ENCODE results near the gene DAPP1.
"Not testable (repeated sequence)": the region's sequence is repeated elsewhere in the genome, so short reads cannot be mapped to it uniquely, and the experiment has no call there.

The DAPP1 gene, protein sequence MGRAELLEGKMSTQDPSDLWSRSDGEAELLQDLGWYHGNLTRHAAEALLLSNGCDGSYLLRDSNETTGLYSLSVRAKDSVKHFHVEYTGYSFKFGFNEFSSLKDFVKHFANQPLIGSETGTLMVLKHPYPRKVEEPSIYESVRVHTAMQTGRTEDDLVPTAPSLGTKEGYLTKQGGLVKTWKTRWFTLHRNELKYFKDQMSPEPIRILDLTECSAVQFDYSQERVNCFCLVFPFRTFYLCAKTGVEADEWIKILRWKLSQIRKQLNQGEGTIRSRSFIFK

DNA sequence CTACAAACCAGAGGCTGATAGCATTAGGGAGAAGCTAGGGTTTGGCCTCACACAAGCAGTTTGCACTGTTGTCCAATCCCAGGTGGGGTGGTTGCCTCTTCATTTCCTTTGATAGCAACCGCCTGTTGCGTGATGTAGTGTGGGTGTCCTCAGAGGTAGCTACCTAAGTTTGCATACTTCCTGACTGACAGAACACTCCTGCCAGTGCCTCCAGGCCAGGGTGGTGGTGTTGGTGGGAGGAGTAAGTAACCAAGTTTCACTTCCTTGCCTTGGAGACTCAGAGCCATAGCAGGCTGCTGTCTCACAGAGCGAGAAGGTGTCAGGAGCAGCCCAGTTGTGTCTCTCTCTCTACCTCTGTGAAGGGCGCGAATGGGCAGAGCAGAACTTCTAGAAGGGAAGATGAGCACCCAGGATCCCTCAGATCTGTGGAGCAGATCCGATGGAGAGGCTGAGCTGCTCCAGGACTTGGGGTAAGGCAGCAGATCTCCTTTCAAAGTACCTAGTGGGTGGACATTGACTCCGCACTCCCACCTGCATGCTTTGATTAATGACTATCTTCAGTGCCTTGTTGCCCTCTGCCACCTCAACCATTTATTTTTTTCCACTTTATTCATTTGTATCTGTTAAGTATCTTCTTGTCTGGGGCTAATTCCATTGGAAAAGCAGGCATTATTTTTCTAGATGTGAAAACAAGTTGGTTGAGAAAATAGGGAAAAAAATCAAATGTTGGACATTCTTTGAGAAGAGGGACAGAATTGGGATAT is at the start of gene DAPP1:
Gene DAPP1 (plus strand): TSS at position 283 of the 764 bp plus-strand sequence. CDS start 87 bp downstream, at position 370.
- DNase-seq (ENCODE audit: low spot score) = no peak

DNA sequence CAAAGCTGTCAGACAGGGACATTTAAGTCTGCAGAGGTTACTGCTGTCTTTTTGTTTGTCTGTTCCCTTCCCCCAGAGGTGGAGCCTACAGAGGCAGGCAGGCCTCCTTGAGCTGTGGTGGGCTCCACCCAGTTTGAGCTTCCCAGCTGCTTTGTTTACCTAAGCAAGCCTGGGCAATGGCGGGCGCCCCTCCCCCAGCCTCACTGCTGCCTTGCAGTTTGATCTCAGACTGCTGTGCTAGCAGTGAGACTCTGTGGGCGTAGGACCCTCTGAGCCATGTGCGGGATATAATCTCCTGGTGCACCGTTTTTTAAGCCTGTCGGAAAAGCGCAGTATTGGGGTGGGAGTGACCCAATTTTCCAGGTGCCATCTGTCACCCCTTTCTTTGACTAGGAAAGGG is 45.8 kb upstream of the DAPP1 start:
- not testable (repeated sequence) for DNase-seq (ENCODE audit: low spot score)

DNA sequence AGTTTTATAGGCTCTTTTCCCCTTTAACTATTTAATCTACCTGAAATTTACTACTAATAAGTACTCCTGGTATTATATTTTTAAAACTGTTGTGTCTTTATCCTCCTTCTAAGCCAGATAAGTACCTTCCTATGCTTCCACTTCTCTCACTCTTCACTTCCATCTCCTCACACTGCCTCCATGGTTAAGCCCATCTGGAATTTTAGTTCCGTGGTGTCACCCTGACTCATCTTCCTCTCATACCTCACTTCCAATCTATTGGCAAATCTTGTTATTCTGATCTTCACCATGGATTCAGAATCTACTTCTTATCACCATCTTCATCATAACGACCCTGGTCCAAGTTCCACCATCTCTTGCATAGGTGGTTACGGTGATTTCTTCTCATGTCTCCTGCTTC is 32.7 kb upstream of the DAPP1 start:
- no peak for DNase-seq (ENCODE audit: low spot score)

DNA sequence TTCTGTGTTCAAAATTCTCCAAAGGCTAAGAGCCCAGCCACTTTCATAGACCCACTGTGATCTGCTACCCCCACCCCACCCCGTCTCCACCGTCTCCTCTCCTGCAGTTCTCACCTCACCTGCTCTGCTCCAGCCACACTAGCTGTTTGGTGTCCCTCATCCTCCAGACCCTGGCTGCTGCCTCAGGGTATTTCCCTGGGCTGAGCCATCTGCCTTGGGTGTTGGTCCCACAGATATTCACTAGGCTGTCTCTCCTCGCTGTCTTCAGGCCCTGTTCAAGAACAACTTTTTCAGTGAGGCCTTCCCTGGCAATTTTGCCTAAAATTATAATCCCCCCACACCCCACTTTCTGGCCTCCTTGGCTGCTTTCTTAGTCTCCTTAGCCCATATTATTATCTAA is 31.8 kb upstream of the DAPP1 start:
- DNase-seq (ENCODE audit: low spot score) = no peak

DNA sequence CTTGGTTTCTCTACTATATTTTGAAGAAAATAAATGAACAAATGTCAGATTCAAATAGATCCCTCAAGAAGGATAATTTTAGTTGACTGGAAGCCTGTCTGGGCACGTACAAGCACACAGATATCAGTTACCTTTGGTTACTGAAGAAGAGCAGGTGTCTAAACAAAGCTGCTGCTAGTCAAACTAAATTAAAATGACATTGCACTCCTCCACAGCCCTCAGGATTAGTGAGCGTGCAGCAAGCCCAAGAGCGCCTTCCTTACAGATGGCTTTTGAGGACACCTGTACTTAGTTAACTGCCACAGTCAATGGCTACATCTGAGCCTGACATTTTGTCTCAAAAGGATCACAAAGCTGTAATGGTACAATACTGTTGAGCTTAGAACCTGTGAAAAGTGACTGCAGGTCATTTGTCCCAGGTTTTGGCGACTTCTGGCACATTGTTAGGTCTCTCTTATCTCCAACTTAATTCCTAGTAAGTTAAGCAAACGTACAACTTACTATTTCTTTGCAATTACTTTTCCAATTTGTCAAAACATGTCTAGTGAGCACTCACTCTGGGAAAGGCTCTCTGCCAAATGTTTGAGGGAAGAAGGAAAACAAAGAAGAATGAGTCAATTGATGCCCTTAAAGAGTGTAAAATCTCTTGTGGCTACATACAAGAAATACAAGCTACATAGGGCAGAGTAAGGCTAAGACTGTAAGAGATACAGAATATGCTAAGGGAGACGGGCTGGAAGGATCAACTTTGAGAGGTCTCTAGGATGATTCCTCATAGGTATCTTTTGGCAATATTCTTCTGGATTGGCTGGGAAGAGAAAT is 25.6 kb upstream of the DAPP1 start:
- no peak for DNase-seq (ENCODE audit: low spot score)

DNA sequence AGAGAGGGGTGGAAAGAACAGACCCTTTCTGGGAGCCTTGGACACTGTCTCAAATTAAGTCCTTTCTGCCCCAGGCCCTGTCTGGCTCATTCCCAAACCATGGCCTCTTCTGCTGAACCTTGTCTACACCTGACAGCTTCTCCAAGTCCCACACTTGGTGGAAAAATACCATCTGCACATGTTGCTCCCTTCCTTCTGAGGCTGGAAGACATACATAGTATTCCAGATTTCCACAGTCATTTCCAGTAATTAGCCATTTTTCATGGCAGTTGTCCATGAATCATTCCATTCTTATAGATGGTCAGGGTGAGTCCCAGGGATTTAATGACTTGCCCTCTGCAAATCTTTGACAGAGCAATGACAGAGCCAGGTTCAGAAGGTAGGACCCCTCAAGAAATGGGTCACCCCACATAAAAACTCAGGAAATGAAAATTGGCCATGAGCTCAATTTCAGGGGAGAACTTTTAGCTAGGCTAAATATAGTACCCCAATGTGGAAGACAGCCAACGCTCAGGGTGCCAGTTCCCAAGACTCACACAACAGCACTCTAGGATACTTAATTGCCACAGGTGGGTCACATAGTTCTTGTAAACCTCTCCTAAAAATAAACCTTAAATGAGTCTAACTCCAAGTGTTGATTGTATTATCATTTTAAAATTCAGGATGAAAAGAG is 16.2 kb upstream of the DAPP1 start:
- DNase-seq (ENCODE audit: low spot score) = no peak

DNA sequence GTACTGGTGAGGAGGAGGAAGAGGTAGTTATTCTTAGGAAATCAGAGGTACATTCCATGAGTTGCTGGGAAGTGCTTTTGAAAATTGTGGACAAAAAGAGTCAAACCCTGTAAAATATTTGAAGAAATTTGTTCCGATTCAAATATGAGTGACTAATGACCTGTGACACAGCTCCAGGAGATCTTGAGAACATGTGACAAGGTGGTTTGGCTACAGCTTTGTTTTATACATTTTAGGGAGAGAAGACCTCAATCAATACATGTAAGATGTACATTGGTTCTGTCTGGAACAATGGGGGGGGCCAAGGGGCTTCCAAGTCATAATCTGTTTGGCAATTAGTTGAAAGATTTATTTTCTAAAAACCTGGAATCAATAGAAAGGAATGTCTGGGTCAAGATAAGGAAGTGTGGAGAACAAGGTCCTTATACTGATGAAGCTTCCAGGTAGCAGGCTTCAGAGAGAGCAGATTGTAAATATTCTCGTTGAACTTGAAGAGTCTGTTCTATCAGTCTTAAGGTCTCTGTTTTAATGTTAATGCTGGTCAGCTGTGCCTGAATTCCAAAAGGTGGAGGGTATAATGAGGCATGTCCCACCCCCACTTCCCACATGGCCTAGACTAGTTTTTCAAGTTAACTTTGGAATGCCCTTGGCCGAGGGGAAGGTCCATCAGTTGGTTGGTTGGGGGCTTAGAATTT is 15.5 kb upstream of the DAPP1 start:
- no peak for DNase-seq (ENCODE audit: low spot score)

DNA sequence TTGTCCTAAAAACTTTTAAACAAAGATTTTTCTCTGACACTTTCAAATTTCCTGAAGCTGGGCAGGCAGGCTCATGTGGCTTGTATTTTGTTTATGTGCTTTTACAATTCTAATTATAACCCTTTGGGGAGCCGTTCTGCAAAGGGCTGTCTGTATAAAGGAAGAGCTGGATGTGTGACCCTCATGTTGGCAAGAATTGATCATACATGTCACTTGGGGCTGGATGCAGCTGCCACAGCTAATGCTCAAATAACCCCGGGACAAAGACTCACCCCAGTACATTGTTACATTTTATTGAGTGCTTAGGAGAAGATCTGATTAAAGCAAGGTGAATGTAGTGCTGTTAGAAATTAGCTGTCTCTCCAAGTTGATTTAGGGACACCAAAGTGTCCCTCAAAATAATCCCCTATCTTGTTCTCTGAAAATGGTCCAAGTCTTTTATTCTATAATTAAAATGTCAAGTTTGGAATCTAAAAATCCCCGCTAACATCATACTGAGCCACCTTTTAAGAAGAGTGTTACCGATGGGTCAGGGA is 13.0 kb upstream of the DAPP1 start:
- DNase-seq (ENCODE audit: low spot score) = no peak

DNA sequence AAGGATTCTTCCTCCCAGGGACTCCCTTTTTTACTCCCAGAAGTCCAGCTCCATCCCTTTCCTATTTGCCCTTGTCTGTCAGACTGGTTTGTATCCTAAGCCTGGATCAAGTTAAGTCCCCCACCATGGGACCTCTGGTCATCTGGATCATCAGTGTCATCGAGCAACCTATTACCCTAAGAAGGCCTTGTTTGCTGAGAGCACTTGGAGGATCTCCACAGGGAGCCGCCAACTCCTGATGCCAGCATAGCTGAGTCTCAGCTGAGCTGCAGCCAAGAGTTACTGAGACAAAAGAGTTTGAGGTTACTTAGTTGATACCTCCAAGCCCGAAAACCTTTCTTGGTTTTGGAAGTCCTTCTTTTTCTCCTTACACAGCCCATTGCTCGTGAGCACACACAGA is 10.1 kb upstream of the DAPP1 start:
- no peak for DNase-seq (ENCODE audit: low spot score)

DNA sequence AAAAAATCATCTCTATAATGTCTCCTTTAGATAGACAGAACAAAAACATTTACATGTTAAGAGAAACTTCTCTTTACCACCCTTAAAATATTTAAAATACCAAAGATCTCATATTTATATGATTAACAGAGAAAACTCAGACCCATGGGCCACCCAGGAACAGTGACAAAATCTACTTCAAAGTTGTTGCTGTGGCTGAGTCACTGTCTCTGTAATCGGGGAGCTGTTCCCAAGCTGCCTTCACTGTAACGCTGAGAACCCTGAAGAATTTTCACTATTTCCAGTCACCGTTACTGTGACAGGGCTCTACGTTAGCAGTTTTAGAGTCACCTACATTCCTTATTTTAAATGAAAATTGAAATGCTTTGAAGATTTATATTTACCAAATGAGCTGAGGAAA is 9.0 kb upstream of the DAPP1 start:
- DNase-seq (ENCODE audit: low spot score) = no peak

DNA sequence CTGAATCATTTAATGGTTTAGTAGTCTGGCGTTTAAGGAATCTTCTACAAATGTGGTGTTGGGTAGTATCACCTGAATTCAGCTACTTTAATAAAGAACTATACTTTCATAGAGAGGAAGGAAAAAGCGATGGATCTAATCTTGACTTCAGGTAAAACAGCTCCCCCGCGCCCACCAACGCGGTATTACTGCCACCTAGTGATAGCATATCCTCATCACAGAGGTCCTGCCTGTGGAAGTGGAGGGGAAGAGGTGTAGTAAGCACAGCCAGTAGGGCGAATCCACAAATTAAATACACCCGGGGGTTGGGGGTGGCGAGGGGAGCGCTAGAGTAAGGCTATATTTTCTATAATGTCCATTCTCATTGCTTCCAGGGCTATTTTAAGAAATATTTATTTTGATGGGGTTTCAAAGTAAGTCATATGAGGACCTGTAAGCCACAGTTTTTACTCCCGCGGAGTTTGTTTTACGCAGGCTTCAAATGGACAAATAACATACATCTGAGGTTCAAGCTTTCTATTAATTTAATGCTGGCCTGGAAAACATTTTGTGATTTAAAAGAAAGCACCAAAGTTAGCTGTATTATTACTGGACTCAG is 8.3 kb upstream of the DAPP1 start:
- peak; percentile 72 for DNase-seq (ENCODE audit: low spot score)

DNA sequence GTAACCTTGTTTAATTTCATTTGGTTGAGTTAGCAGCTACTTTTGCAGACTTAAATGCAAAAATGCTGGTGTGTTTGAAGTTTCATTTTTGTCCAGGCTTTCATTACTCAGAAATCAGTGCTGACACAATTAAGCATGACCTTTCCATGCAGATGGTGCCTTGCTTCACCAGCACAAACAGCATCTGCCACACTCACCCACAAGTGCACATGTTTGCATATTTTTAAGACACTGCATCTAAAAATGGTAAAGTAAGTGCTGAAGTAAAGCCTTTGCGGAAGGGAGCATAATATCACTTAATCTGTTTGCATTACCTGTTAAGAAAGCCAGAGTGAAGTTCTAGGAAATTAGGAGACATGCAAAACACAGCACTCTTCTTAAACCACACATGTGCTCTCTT is 7.3 kb upstream of the DAPP1 start:
- DNase-seq (ENCODE audit: low spot score) = no peak

DNA sequence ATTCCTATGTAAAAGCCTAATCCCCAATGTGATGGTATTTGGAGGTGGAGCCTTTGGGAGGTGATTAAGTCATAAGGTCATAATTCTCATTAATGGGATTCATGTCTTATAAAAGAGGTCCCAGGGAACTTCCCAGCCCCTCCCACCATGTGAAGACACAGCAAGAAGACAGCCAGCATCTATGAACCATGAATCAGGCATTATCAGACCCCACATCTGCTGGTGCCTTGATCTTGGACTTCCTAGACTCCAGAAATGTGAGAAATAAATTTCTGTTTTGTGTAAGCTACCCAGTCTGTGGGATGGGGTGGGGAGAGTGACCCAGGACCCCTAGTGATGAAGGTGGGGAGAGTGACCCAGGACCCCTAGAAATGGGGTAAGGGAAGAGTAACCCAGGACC is 6.1 kb upstream of the DAPP1 start:
- no peak for DNase-seq (ENCODE audit: low spot score)

DNA sequence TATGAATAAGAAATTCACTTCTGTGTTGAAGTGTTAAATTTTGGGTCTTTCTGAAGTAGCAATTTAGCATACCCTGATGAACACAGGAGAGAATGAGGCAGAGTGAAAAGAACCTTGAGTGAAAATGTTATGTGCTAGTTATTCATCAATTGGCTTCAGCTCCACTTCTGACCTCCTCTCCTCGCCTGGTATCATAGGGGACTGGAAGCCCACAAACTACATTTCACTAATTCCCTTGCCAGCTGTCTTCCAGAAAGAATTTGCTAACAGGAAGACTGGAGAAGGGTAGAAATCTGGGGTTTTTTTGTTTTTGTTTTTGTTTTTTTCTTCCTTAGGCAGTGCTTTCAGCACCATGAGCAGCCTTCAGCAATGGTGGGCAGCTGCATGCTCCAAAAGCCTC is 5.5 kb upstream of the DAPP1 start:
- DNase-seq (ENCODE audit: low spot score) = no peak

DNA sequence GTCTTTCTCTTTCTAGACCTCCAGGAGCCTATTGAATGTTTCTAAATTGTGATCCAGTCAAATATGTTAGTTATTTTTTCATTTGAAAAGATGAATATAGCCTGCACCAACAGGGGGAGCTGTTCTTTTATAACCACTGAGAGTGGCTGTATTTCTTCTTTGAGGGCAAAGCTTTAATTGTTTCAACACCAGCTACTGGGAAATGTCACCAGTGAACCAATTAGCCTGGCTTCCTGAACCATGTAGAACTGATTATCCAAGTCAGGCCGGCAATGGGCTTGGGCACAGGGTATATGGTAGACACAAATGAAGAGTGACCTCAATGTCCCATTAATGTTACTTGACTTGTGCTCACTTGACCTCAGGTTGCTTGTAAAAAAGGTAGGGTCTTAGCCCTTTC is 4.8 kb upstream of the DAPP1 start:
- no peak for DNase-seq (ENCODE audit: low spot score)

DNA sequence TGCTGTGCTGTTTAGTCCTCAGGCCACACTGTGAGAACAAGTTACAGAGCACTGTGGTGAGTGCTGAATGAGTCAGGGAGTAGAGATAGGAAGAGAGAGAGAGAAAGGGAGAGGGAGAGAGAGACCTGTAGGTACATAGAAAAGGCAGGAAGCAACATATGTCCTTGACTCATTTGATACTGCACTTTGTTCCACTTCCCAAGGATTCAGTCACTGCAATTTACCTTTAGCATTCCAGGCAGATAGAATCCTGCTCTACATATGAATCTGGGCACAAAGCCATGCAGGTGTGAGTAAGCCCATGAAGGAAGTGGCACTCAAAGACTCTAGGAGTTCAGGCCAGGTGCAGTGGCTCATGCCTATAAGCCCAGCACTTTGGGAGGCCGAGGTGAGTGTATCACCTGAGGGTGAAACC is 1.0 kb upstream of the DAPP1 start:
- DNase-seq (ENCODE audit: low spot score) = peak; percentile 71

DNA sequence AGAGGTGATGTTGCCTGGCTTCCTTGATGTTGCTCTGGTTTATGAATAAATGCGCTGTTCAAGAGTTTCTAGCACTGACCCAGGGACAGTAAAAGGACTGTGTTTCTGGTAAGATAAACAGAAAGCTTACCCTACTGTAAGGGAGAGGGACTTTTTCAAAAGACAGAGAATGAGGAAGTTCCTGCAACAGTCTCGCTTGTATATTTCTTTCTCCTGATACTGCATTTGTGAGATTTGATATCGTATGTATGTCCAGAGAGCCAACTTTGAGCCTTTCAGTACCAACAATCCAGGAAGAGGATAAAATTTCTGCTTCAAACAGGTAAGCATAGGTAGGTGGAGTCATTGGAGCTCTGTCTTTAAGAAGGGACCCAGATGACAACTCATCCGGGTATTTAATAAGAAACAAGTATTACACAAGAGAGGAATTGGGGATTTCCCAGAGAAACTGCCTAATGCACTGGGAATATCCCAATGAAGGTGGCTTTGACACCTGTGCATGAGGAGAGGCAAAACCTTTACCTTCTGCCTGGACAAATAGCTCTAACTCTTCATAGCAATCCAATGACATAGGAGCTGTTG is 773 bp downstream of the DAPP1 start:
- DNase-seq (ENCODE audit: low spot score) = no peak

DNA sequence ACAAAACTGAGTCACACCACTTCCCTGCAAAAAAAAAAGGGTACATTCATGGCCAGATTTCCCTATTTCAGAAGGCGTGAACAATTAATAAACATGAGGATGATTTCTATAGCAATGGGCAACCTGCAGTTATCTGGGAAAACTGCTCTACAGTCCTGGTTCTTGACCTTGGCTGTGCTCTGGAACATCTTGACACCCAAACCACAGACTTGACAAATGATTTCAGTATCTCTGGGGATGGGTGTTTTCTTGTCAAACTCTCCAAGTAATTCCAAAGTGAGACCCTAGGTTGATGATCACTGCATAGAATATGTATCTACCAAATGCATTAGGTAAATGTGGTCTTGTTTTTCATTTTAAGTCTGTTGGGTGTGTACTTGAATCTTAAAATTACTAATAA is 2.0 kb downstream of the DAPP1 start:
- no peak for DNase-seq (ENCODE audit: low spot score)

DNA sequence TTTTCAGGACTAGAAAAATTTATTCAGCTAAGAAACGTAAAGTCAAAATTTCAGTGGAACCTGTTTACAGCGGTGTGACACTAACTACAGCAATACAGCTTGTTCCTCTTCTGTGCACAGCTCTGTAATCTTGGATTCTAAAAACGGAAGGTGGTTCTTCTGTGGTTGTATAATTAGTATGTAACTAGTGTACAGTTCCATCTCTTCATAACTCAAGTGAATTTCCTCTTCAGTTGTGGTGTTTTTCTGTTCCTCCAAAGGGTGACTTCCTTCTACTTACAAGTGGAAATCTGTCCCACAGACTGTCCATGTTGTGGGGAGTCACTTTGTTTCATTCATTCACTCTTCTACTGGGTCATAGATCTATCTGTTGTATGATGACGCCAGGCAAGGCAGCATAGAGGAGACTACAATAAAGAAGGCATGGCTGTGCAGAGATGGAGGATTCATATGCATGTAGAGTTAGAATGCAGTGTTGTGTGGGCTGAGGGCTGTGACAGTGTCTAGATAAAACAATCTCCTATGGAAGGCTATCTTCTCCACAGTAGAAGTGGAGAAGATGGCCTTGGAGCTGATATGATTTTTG is 5.4 kb downstream of the DAPP1 start:
- DNase-seq (ENCODE audit: low spot score) = no peak

DNA sequence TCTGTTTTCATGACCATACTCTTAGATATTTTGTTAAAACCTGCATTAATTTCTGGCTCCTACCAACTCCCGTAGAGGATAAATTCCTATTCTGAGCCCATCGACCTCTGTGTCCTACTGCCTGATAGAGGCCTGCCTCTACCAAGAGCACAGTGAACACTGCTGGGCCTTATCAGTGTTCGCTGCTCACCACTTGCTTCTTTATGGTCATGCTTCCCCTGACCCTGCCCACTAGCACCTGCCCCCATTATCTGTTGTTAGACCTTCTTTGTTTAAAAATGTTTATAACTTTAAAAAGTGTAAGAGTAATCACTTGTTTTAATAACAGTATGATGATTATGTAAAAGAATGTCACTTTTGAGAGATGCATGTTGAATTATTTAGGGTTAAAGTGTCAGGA is 6.1 kb downstream of the DAPP1 start:
- DNase-seq (ENCODE audit: low spot score) = no peak

All from LoVo (cell line).